Islet of Langerhans (tissue), 1 donor: ENCODE results near the gene ZNF672.

Experiments
- FAIRE-seq: peaks from one replicate; lab custom pipeline; 2011; peaks lifted over from hg19 to GRCh38; lab: Jason Lieb, UNC

ZNF672 gene

GRCh38 chr1:248837045-248837780 is 811 bp upstream of the ZNF672 start:
- FAIRE-seq = no peak

GRCh38 chr1:248838357-248839167 is 538 bp downstream of the ZNF672 start:
- FAIRE-seq = no peak

DNA sequence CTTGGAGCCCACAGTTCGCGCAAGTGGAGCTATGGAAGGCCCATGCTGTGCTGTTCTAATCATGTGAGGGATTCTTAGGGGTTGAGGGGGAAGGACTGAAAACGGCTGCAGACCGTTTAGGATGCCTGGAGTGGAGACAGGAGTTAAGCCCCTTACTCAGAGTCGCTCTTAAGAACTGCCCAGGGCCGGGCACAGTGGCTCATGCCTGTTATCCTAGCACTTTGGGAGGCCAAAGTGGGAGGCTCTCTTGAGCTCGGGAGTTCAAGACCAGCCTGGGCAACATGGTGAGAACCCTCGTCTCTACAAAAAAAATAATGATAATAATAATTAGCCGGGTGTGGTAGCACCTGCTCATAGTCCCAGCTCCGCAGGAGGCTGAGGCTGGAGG is 1.1 kb downstream of the ZNF672 start:
- no peak for FAIRE-seq

- FAIRE-seq = no peak
These were observed 2.9 kb downstream of the ZNF672 start for GRCh38 chr1:248840946-248841345.

GRCh38 chr1:248841702-248842395 is 3.8 kb downstream of the ZNF672 start:
- FAIRE-seq = no peak

- FAIRE-seq = no peak
These were observed 4.8 kb downstream of the ZNF672 start for GRCh38 chr1:248842781-248843331.

DNA sequence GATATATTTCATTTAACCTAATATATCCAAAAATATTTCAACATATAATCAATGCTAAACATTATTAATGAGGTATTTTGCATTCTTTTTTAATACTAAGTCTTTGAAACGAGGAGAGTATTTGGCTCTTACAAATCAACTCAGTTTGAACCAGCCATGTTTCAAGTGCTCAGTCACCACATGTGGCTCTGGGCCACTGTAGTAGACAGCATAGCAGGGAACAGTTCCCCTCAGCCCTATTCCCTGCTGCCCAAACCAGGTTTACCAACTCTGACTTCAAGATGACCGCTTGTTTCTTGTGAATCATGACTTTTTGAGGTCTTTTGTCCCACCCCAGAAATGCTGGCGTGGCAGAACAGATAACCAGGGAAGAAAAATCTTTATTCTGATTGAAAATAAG is 5.7 kb downstream of the ZNF672 start:
- FAIRE-seq = no peak

- FAIRE-seq = no peak
These were observed 6.5 kb downstream of the ZNF672 start for GRCh38 chr1:248844526-248844925.

DNA sequence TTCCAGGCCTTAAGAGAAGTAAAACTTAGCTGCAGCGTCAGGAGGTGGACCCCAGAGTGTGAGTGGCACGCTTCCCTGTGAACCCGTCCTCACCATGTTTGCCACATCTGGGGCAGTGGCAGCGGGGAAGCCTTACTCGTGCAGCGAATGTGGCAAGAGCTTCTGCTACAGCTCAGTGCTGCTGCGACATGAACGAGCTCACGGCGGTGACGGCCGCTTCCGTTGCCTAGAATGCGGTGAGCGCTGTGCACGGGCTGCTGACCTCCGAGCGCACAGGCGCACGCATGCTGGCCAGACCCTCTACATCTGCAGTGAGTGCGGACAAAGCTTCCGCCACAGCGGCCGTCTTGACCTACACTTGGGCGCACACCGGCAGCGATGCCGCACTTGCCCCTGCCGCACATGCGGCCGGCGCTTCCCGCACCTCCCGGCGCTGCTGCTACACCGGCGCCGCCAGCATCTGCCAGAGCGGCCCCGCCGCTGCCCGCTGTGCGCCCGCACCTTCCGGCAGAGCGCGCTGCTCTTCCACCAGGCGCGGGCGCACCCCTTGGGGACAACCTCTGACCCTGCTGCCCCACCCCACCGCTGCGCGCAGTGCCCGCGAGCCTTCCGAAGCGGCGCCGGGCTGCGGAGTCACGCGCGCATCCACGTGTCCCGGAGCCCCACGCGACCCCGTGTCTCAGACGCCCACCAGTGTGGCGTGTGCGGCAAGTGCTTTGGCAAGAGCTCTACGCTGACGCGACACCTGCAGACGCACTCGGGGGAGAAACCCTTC is 9.3 kb downstream of the ZNF672 start:
- no peak for FAIRE-seq

DNA sequence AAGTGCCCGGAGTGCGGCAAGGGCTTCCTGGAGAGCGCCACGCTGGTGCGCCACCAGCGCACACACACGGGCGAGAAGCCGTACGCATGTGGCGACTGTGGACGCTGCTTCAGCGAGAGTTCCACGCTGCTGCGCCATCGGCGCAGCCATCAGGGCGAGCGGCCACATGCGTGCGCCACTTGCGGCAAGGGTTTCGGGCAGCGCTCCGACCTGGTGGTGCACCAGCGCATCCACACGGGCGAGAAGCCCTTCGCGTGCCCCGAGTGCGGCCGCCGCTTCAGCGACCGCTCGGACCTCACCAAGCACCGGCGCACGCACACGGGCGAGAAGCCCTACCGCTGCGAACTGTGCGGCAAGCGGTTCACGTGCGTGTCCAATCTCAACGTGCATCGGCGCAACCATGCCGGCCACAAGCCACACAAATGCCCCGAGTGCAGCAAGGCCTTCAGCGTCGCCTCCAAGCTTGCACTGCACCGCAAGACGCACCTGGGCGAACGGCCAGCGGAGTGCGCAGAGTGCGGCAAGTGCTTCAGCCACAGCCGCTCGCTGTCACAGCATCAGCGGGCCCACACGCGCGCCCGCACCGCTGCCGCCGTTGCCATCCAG is 10.0 kb downstream of the ZNF672 start:
- no peak for FAIRE-seq

DNA sequence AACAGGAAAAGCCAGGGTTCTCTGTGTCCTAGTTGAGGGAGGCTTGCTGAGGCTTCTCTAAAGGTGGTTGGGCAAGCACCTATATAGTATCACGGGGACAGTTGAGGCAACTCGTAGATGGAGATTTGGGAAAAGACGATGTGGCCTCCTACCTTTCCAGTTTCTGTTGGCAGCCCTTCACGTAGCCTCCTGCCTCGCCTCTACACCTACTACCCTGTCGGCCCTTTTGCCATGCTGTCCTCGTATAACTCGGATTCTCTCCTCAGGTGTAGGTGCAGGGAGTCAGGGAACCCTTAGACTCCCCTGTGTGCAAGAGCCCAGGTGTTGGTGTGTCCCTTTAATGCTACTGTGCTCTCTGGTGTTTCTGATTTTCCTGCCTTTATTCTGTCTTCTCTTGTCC is 10.6 kb downstream of the ZNF672 start:
- FAIRE-seq = no peak

GRCh38 chr1:248849152-248849551 is 11.1 kb downstream of the ZNF672 start:
- FAIRE-seq = no peak

DNA sequence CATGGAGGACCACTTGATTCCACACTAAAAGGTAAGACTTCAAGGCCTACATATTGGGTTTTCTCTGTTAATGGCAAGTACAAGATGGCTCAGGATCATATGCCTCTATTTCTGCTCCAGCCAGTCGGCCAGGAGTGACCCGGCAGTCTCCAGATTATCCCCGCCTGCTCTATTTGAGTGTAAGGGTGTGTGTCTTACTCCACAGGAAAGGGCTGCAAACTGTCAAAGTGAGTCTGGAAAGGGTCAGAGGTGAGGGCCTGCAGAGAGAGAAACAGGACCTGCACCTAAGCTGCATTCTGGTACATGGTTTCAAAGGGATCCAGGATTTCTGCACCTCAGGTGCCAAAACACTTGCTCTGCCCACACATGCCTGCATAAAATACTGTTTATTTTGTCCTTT is 11.6 kb downstream of the ZNF672 start:
- no peak for FAIRE-seq

DNA sequence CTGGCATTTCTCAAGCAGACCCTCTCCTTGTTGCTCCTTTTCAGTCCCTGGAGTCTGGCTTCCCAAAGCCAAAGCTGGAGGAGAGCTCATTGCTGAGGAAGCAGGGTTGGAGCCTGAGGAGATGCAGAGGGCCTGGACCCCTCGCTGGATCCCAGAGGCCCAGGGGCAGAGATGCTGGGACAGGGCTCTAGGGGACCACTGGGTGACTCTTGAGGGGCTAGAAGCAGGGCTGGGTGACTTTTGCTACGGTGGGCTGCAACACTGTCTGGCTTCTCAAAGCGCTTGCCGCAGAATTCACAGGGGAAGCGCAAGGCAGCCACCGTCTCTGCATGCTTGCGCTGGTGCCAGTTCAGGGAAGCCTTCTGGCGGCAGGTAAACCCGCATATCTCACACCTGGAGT is 12.1 kb downstream of the ZNF672 start:
- no peak for FAIRE-seq

DNA sequence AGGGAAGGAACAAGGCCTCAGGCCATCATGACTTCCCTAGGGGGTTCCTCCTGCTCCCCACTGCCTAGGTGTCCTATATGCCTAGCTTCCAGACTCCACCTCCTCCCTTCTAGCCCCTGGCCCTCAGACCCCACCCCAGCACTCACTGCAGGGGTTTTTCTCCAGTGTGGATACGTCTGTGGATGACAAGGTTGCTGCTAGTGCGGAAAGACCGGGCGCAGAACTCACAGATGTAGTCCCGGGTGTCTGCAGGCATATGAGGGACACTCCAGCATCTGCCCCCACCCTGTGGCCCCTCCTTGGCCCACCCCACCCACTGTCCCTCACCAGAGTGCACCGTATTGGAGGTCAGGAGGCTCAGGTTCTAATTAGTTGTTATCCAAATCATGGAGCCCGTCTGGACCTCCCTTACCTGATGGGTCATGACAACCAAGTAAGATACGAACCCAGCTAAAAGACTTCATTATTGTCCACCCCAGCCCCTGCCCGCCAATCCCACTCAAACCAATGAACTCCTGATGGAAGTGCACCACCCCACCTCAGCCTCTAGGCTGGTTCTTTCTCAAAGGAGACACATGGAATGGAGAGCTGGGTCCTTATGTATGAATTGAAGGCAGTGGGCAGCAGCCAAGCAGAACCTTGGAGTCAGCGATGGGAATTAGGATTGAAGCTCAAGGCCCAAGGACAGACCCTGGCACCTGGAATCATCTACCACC is 12.7 kb downstream of the ZNF672 start:
- FAIRE-seq = no peak

DNA sequence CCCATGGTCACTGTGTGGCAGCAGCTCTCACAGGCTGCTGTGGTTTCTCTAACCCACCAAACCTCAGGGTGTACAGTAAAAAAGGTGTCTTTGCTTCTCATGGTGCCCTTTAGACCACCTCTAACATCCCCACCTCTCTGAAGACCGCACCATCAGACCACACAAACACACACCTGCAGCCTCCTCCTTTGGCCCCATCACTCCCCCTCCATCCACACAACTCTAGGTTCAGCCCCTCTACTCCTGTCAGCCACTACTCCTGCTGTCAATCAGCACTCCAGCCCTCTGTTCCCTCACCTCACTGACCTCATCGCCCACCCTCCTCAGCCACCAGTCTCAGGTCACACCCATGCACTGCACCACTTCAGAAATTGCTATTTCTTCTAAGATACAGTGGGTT is 13.4 kb downstream of the ZNF672 start:
- no peak for FAIRE-seq

DNA sequence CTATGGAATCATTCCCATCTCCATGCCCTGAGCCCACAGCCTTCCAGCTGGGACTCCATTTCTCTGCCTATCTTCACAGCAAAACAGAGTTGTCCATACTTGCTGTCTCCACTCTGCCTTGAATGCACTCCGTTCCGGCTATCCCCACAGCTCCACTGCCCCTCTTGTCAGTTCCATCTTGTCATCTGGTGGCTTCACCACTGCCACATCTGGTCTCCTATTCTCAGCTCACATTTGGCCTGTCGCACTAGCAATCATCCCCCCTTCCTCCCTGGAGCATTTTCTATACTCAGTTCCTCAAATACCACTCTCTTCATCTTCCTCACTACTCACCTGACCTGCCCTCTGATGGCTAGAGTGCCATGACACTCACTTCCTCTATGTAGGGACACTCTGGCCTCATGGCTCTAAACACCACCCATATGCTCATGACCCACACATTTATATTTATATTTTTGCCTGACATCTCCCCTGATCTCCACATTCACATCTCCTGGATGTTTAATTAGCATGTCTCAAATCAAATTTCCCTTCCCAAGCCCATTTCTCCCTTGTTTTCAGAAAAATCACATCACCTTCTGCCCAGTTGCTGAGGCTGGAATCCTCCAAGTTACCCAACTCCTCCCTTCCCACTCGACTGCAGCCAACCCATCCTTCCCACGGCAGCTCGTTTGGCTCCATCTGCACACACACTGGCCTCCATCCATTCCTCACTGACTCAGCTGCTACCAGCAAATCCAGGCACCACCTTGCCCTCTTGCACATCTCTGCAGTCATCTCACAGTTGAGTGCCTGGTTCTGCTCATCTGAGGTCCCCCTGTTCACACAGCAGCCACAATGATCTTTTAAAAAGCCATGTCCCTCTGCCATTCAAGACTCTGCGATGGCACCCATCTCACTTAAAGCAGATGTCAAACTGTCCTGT is 14.7 kb downstream of the ZNF672 start:
- FAIRE-seq = no peak

GRCh38 chr1:248853663-248854375 is 15.8 kb downstream of the ZNF672 start:
- FAIRE-seq = no peak

- no peak for FAIRE-seq
These were observed 17.6 kb downstream of the ZNF672 start for GRCh38 chr1:248855580-248855979.
